Liver (tissue), 9 donors: ENCODE measurements around the gene GPC1. TPM values are rescaled to one million over a fixed set of nuclear protein-coding genes. Genes with fewer than 3 reads are reported as not detected.

ENCODE experiments used
- DNase-seq: peaks from one replicate; pipeline ENCODE4 v3.0.0-alpha.2; 2017; ENCODE audit warnings: low spot score
- H3K27ac ChIP-seq, 2 donors: one replicate each; pipeline ENCODE4 v1.7.0; 2013; ENCODE audit warnings: inconsistent platforms in 2 of 2, low read length in 2 of 2, control low read depth in 1 of 2, low read depth in 1 of 2, mild to moderate bottlenecking in 1 of 2
- H3K27me3 ChIP-seq, 4 donors: one replicate each; pipeline versions ENCODE4 v1.6.1 to v1.7.0; 2013; ENCODE audit warnings: low read length in 3 of 4, inconsistent platforms in 1 of 4, mild to moderate bottlenecking in 1 of 4, moderate library complexity in 1 of 4; ENCODE audit not compliant: control insufficient read depth in 4 of 4, insufficient read depth in 4 of 4
- H3K36me3 ChIP-seq, 4 donors: one replicate each; pipeline versions ENCODE4 v1.6.1 to v1.7.0; 2013; ENCODE audit warnings: low read length in 3 of 4, mild to moderate bottlenecking in 3 of 4, low read depth in 1 of 4, moderate library complexity in 1 of 4; ENCODE audit not compliant: control insufficient read depth in 4 of 4, insufficient read depth in 3 of 4
- H3K4me1 ChIP-seq, 4 donors: one replicate each; pipeline versions ENCODE4 v1.6.1 to v1.7.0; 2013; ENCODE audit warnings: low read length in 3 of 4, mild to moderate bottlenecking in 3 of 4, moderate library complexity in 1 of 4; ENCODE audit not compliant: control insufficient read depth in 4 of 4, insufficient read depth in 4 of 4
- H3K4me3 ChIP-seq, 3 donors: one replicate each; pipeline versions ENCODE4 v1.6.1 to v1.7.0; 2013; ENCODE audit warnings: low read length in 3 of 3, control low read depth in 1 of 3, low read depth in 1 of 3, mild to moderate bottlenecking in 1 of 3
- H3K9ac ChIP-seq, 2 donors: one replicate each; pipeline ENCODE4 v1.7.0; 2013; ENCODE audit warnings: low read length in 2 of 2, mild to moderate bottlenecking in 2 of 2, moderate library complexity in 2 of 2, control low read depth in 1 of 2, low read depth in 1 of 2
- H3K9me3 ChIP-seq, 4 donors: one replicate each; pipeline versions ENCODE4 v1.6.1 to v1.7.0; 2013; ENCODE audit warnings: low read length in 3 of 4; ENCODE audit not compliant: control insufficient read depth in 4 of 4
- ATF3 ChIP-seq: IDR thresholded peaks from 2 replicates; pipeline ENCODE4 v1.6.1; 2016; ENCODE audit warnings: antibody characterized with exemption
- EGR1 ChIP-seq, 2 donors: IDR thresholded peaks; 2 replicates each; pipeline ENCODE4 v1.6.1; 2016 to 2018; ENCODE audit warnings: antibody characterized with exemption in 2 of 2, low read depth in 2 of 2
- FOXA1 ChIP-seq: IDR thresholded peaks from 2 replicates; pipeline ENCODE4 v1.6.1; 2016; ENCODE audit warnings: antibody characterized with exemption
- FOXA2 ChIP-seq: IDR thresholded peaks from 2 replicates; pipeline ENCODE4 v1.6.1; 2016; ENCODE audit warnings: antibody characterized with exemption
- GABPA ChIP-seq, 2 donors: IDR thresholded peaks in 1 of 2; conservative IDR thresholded peaks in 1 of 2; 2 replicates each; pipeline ENCODE4 v1.6.1; 2016; ENCODE audit warnings: antibody characterized with exemption in 2 of 2, mild to moderate bottlenecking in 1 of 2, moderate library complexity in 1 of 2
- HNF4A ChIP-seq, 2 donors: conservative IDR thresholded peaks; 2 replicates each; pipeline ENCODE4 v1.6.1; 2016; ENCODE audit warnings: antibody characterized with exemption in 2 of 2, mild to moderate bottlenecking in 2 of 2
- HNF4G ChIP-seq: IDR thresholded peaks from 2 replicates; pipeline ENCODE4 v1.6.1; 2016; ENCODE audit warnings: antibody characterized with exemption
- JUND ChIP-seq, 2 donors: IDR thresholded peaks; 2 replicates each; pipeline ENCODE4 v1.6.1; 2016; ENCODE audit warnings: antibody characterized with exemption in 2 of 2
- MAX ChIP-seq: IDR thresholded peaks from 2 replicates; pipeline ENCODE4 v1.6.1; 2016; ENCODE audit warnings: antibody characterized with exemption
- NR2F2 ChIP-seq: IDR thresholded peaks from 2 replicates; pipeline ENCODE4 v1.6.1; 2016; ENCODE audit warnings: antibody characterized with exemption
- RAD21 ChIP-seq, 2 donors: IDR thresholded peaks; 2 replicates each; pipeline ENCODE4 v1.6.1; 2016; ENCODE audit warnings: antibody characterized with exemption in 2 of 2, mild to moderate bottlenecking in 2 of 2
- REST ChIP-seq: IDR thresholded peaks from 2 replicates; pipeline ENCODE4 v1.6.1; 2016; ENCODE audit warnings: antibody characterized with exemption, mild to moderate bottlenecking
- RXRA ChIP-seq, 2 donors: IDR thresholded peaks; 2 replicates each; pipeline ENCODE4 v1.6.1; 2017 to 2018; ENCODE audit warnings: antibody characterized with exemption in 2 of 2, mild to moderate bottlenecking in 1 of 2
- SP1 ChIP-seq: IDR thresholded peaks from 2 replicates; pipeline ENCODE4 v1.6.1; 2018; ENCODE audit warnings: antibody characterized with exemption, mild to moderate bottlenecking
- TAF1 ChIP-seq: conservative IDR thresholded peaks from 2 replicates; pipeline ENCODE4 v1.6.1; 2016; ENCODE audit warnings: antibody characterized with exemption, mild to moderate bottlenecking
- YY1 ChIP-seq: IDR thresholded peaks from 2 replicates; pipeline ENCODE4 v1.6.1; 2016; ENCODE audit warnings: antibody characterized with exemption, mild to moderate bottlenecking
- whole genome bisulfite sequencing: extraction: QIAGEN DNeasy Blood & Tissue Kit; methylation state at CpG from one replicate; pipeline ENCODE4 v1.1.7; 2013; 5-methylcytosine and 5-hydroxymethylcytosine counted together
- polyA plus RNA-seq, 2 donors: library from polyadenylated mRNA; stranded (reverse) in 1 of 2; unstranded in 1 of 2; fragments of 200-250 nt in 1 of 2; fragments of >200 nt in 1 of 2; fragmentation: Nextera tagmentation in 1 of 2; extraction: Ambion mirVana in 1 of 2; gene quantifications; one replicate each; pipeline versions ENCODE4 v1.2.1 to v1.2.3, GENCODE V29; 2013 to 2015
- total RNA-seq, 2 donors: library from RNA; depleted of rRNA; stranded (reverse); fragments of >200 nt; gene quantifications; one replicate each; pipeline ENCODE4 v1.2.3, GENCODE V29; 2014
- TF ChIP-seq, protein P1 (sequence below): fragments of 150-350 bp; IDR thresholded peaks from 2 replicates; pipeline ENCODE4 v1.5.1; 2017; ENCODE audit warnings: improper control_type of control experiment, low read depth, low read length; ENCODE audit not compliant: missing input control
- TF ChIP-seq, protein P2 (sequence below): IDR thresholded peaks from 2 replicates; pipeline ENCODE4 v1.6.1; 2016; ENCODE audit warnings: antibody characterized with exemption
- donor health status: healthy.
- donor health status: healthy.
- donor health status: healthy.
- donor health status: healthy.
- donor health status: healthy.

GPC1 gene
- total and polyA plus RNA-seq, 4 donors, result 3.2 to 41.0 (median 9.1) TPM

GRCh38 chr2:240437861-240438809 is 2.7 kb downstream of the GPC1 start:
- Histone ChIP-seq H3K27ac (no peak overlapping the region), H3K36me3 (no peaks in the 10 kb centered on the region), H3K4me3 (no peak overlapping the region), H3K4me1 (peaks cover 7 to 36% (median 20%) of the 10 kb centered on the region in 4 donors), H3K9ac (no peak overlapping the region), H3K27me3 (no peaks in the 10 kb centered on the region), H3K9me3 (no peaks in the 10 kb centered on the region)
- no peak for TF ChIP-seq REST
- no peak for TF ChIP-seq FOXA1
- TF ChIP-seq HNF4A (conservative IDR thresholded peaks at IDR 0.05), result peak in 1 of 2 donors; percentile 7
- no peak for TF ChIP-seq MAX
- no peak for TF ChIP-seq SP1
- no peak for TF ChIP-seq RXRA (IDR thresholded peaks at IDR 0.05)
- TF ChIP-seq, protein P1, sequence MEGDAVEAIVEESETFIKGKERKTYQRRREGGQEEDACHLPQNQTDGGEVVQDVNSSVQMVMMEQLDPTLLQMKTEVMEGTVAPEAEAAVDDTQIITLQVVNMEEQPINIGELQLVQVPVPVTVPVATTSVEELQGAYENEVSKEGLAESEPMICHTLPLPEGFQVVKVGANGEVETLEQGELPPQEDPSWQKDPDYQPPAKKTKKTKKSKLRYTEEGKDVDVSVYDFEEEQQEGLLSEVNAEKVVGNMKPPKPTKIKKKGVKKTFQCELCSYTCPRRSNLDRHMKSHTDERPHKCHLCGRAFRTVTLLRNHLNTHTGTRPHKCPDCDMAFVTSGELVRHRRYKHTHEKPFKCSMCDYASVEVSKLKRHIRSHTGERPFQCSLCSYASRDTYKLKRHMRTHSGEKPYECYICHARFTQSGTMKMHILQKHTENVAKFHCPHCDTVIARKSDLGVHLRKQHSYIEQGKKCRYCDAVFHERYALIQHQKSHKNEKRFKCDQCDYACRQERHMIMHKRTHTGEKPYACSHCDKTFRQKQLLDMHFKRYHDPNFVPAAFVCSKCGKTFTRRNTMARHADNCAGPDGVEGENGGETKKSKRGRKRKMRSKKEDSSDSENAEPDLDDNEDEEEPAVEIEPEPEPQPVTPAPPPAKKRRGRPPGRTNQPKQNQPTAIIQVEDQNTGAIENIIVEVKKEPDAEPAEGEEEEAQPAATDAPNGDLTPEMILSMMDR, result peak; percentile 91
- no peak for TF ChIP-seq GABPA (IDR thresholded peaks at IDR 0.05 in 1 of 2, conservative IDR thresholded peaks at IDR 0.05 in 1 of 2)
- no peak for TF ChIP-seq FOXA2
- no peak for TF ChIP-seq TAF1
- no peak for TF ChIP-seq ATF3
- peak; percentile 96 to 99 for TF ChIP-seq RAD21 (IDR thresholded peaks at IDR 0.05)
- TF ChIP-seq NR2F2, result no peak
- TF ChIP-seq JUND (IDR thresholded peaks at IDR 0.05), result no peak
- no peak for TF ChIP-seq EGR1 (IDR thresholded peaks at IDR 0.05; ENCODE audit: low read depth in 2 of 2)
- no peak for TF ChIP-seq HNF4G
- TF ChIP-seq YY1, result no peak
- TF ChIP-seq, protein P2, sequence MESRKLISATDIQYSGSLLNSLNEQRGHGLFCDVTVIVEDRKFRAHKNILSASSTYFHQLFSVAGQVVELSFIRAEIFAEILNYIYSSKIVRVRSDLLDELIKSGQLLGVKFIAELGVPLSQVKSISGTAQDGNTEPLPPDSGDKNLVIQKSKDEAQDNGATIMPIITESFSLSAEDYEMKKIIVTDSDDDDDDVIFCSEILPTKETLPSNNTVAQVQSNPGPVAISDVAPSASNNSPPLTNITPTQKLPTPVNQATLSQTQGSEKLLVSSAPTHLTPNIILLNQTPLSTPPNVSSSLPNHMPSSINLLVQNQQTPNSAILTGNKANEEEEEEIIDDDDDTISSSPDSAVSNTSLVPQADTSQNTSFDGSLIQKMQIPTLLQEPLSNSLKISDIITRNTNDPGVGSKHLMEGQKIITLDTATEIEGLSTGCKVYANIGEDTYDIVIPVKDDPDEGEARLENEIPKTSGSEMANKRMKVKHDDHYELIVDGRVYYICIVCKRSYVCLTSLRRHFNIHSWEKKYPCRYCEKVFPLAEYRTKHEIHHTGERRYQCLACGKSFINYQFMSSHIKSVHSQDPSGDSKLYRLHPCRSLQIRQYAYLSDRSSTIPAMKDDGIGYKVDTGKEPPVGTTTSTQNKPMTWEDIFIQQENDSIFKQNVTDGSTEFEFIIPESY, result no peak
- DNase-seq, result peak; percentile 69
- WGBS, result 27% methylated on average over 24 of the region's 24 CpGs
